Fibroblast of villous mesenchyme (primary cell): ENCODE results near the gene ZDHHC1. TPM values are rescaled to one million over a fixed set of nuclear protein-coding genes. Genes with fewer than 3 reads are reported as not detected.

Experiments used
- DNase-seq: peaks from one replicate; pipeline ENCODE4 v3.0.0-alpha.2; 2010; ENCODE audit warnings: low read depth
- H3K4me3 ChIP-seq: 2 replicates; pipeline ENCODE4 v1.5.1; 2011; ENCODE audit warnings: low read depth, mild to moderate bottlenecking, low read length
- total RNA-seq: library from RNA; depleted of rRNA; stranded (reverse); fragments of >200 nt; gene quantifications from 2 replicates; pipeline ENCODE4 v1.2.3, GENCODE V29; 2012
- TF ChIP-seq, protein P1 (sequence below): IDR thresholded peaks from 2 replicates; pipeline ENCODE4 v1.5.1; 2012; ENCODE audit warnings: low read depth, mild to moderate bottlenecking, low read length; ENCODE audit not compliant: insufficient read depth

Gene ZDHHC1
- total RNA-seq, 1 donor: 5.2 TPM

- no peak for DNase-seq
- no peak overlapping the region for H3K4me3 ChIP-seq
- TF ChIP-seq, protein P1, sequence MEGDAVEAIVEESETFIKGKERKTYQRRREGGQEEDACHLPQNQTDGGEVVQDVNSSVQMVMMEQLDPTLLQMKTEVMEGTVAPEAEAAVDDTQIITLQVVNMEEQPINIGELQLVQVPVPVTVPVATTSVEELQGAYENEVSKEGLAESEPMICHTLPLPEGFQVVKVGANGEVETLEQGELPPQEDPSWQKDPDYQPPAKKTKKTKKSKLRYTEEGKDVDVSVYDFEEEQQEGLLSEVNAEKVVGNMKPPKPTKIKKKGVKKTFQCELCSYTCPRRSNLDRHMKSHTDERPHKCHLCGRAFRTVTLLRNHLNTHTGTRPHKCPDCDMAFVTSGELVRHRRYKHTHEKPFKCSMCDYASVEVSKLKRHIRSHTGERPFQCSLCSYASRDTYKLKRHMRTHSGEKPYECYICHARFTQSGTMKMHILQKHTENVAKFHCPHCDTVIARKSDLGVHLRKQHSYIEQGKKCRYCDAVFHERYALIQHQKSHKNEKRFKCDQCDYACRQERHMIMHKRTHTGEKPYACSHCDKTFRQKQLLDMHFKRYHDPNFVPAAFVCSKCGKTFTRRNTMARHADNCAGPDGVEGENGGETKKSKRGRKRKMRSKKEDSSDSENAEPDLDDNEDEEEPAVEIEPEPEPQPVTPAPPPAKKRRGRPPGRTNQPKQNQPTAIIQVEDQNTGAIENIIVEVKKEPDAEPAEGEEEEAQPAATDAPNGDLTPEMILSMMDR: no peak
These were observed 22.6 kb upstream of the ZDHHC1 start for GRCh38 chr16:67438824-67439393.

DNA sequence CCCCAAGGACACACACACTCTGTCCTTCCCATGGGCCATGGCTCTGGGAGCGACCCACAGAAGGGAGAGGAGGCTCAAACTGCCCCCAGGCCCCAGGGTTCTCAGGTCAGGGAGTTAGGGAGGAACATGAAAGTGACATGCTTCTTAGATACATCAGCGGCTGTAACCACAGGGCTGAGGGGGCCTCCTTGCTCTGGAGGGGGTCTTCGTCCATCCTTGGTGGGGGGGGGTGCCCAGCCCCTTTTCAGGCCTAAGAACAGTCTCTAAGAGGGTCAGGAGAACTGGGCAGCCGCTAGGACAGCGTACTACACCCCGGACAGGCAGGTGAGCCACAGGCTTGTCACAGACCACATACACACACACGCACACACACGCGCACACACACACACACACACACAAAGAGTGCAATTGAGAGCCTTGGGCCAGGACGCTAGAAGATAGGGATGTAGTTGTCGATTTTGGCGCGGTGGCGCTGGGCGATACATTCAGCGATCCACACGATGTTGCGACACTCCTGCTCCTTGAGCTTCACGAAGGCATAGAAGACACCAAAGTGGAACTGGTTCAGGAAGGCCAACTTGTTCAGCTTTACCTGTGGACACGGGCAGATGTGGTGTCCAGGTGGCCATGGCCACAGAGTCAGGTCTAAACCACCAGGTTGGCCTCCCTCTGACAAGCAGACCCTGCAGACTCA, 22.0 kb upstream of the ZDHHC1 start:
- DNase-seq: no peak
- TF ChIP-seq, protein P1: no peak
- no peak overlapping the region for H3K4me3 ChIP-seq

DNA sequence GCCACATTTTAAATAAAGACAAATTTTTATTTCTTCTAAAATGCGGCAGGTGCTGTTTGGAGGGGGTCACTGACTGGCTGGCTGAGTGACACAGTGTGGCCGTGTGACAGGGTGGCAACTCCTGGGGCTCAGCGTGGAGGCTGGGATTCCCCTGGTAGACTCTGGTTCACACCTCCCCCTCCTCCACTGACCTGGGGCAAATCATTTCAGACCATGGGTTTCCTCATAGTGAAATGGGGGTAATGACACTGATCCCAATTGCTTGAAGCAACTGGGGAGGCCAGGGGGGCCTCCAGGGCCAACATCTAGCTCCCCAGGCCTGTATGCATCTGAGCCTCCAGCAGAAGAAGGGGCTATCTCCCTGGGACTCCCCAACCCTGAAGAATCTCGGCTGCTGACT, 21.2 kb upstream of the ZDHHC1 start:
- TF ChIP-seq, protein P1: no peak
- H3K4me3 ChIP-seq: no peak overlapping the region
- no peak for DNase-seq

GRCh38 chr16:67436640-67437193, 20.4 kb upstream of the ZDHHC1 start:
- H3K4me3 ChIP-seq: no peak overlapping the region
- no peak for DNase-seq
- TF ChIP-seq, protein P1: no peak

DNA sequence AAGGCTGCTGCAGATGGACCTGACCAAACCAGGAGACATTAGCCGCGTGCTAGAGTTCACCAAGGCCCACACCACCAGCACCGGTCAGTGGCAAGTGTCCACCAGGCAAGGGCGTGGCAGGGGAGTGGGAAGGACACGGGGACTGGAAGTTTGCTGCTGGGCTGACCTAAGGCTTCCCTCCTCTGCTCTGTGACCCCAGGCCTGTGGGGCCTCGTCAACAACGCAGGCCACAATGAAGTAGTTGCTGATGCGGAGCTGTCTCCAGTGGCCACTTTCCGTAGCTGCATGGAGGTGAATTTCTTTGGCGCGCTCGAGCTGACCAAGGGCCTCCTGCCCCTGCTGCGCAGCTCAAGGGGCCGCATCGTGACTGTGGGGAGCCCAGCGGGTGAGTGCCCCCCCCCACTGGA, 19.5 kb upstream of the ZDHHC1 start:
- TF ChIP-seq, protein P1: no peak
- H3K4me3 ChIP-seq: no peak overlapping the region
- DNase-seq: no peak

- H3K4me3 ChIP-seq: no peak overlapping the region
- DNase-seq: no peak
- TF ChIP-seq, protein P1: no peak
These were observed 16.9 kb upstream of the ZDHHC1 start for GRCh38 chr16:67433131-67433719.
